ENCODE data around the gene TECRL.
A peak's percentile ranks its signal among the peaks of the same experiment; 100 is the strongest.

The TECRL gene

GRCh38 chr4:64271601-64272081, 137.6 kb downstream of the TECRL start:
- no peak for DNase-seq (ENCODE audit: low read depth)
- H3K4me3 ChIP-seq (ENCODE audit: low read length), result no peak overlapping the region
- no peak for TF ChIP-seq CTCF (conservative IDR thresholded peaks at IDR 0.05; ENCODE audit: low read depth, low read length)

- no peak overlapping the region for H3K4me3 ChIP-seq (ENCODE audit: low read length)
- no peak for DNase-seq (ENCODE audit: low read depth)
Observed at GRCh38 chr4:64266669-64267068, 142.6 kb downstream of the TECRL start.

GRCh38 chr4:64266263-64266662, 143.0 kb downstream of the TECRL start:
- no peak for TF ChIP-seq CTCF (conservative IDR thresholded peaks at IDR 0.05; ENCODE audit: low read depth, low read length)

More at GRCh38 chr4:64266669-64267068, 142.6 kb downstream of the TECRL start:
- no peak for TF ChIP-seq CTCF (conservative IDR thresholded peaks at IDR 0.05; ENCODE audit: low read depth, low read length)

GRCh38 chr4:64251781-64252180, 157.5 kb downstream of the TECRL start:
- DNase-seq (ENCODE audit: low read depth), result peak; percentile 5
- no peak overlapping the region for H3K4me3 ChIP-seq (ENCODE audit: low read length)
- no peak for TF ChIP-seq CTCF (conservative IDR thresholded peaks at IDR 0.05; ENCODE audit: low read depth, low read length)

More at GRCh38 chr4:64266263-64266662, 143.0 kb downstream of the TECRL start:
- H3K4me3 ChIP-seq (ENCODE audit: low read length), result no peak overlapping the region
- DNase-seq (ENCODE audit: low read depth), result no peak

GRCh38 chr4:64250488-64250887, 158.8 kb downstream of the TECRL start:
- no peak overlapping the region for H3K4me3 ChIP-seq (ENCODE audit: low read length)
- TF ChIP-seq CTCF (conservative IDR thresholded peaks at IDR 0.05; ENCODE audit: low read depth, low read length), result no peak
- no peak for DNase-seq (ENCODE audit: low read depth)

- no peak for DNase-seq (ENCODE audit: low read depth)
- H3K4me3 ChIP-seq (ENCODE audit: low read length), result no peak overlapping the region
- TF ChIP-seq CTCF (conservative IDR thresholded peaks at IDR 0.05; ENCODE audit: low read depth, low read length), result no peak
Observed at GRCh38 chr4:64250061-64250460, 159.2 kb downstream of the TECRL start.

- TF ChIP-seq CTCF (conservative IDR thresholded peaks at IDR 0.05; ENCODE audit: low read depth, low read length), result no peak
- no peak overlapping the region for H3K4me3 ChIP-seq (ENCODE audit: low read length)
- DNase-seq (ENCODE audit: low read depth), result no peak
Observed at GRCh38 chr4:64248186-64248585, 161.1 kb downstream of the TECRL start.

Data from retinal pigment epithelial cell (primary cell).